BLaER1 (cell line): ENCODE results near the gene SLC9C1.

Experiments used
- H3K27ac ChIP-seq: shearing (Covaris generic); formaldehyde crosslinking; 2 replicates; pipeline ENCODE4 v1.8.1; 2022
- H3K27me3 ChIP-seq: shearing (Covaris generic); formaldehyde crosslinking; 2 replicates; pipeline ENCODE4 v1.8.1; 2022
- H3K36me3 ChIP-seq: shearing (Covaris generic); formaldehyde crosslinking; 2 replicates; pipeline ENCODE4 v1.8.1; 2022
- H3K4me1 ChIP-seq: shearing (Covaris generic); formaldehyde crosslinking; 2 replicates; pipeline ENCODE4 v1.8.1; 2022
- H3K4me2 ChIP-seq: shearing (Covaris generic); formaldehyde crosslinking; 2 replicates; pipeline ENCODE4 v1.8.1; 2022
- H3K4me3 ChIP-seq: shearing (Covaris generic); formaldehyde crosslinking; 2 replicates; pipeline ENCODE4 v1.8.1; 2022
- H3K9ac ChIP-seq: shearing (Covaris generic); formaldehyde crosslinking; 2 replicates; pipeline ENCODE4 v1.8.1; 2022
- H3K9me3 ChIP-seq: shearing (Covaris generic); formaldehyde crosslinking; 2 replicates; pipeline ENCODE4 v1.8.1; 2022
- H4K20me1 ChIP-seq: shearing (Covaris generic); formaldehyde crosslinking; 2 replicates; pipeline ENCODE4 v1.8.1; 2022
- Cebpa-rat ChIP-seq: shearing (Covaris generic); IDR thresholded peaks from 2 replicates; pipeline ENCODE4 v1.8.1; 2022

Gene SLC9C1

DNA sequence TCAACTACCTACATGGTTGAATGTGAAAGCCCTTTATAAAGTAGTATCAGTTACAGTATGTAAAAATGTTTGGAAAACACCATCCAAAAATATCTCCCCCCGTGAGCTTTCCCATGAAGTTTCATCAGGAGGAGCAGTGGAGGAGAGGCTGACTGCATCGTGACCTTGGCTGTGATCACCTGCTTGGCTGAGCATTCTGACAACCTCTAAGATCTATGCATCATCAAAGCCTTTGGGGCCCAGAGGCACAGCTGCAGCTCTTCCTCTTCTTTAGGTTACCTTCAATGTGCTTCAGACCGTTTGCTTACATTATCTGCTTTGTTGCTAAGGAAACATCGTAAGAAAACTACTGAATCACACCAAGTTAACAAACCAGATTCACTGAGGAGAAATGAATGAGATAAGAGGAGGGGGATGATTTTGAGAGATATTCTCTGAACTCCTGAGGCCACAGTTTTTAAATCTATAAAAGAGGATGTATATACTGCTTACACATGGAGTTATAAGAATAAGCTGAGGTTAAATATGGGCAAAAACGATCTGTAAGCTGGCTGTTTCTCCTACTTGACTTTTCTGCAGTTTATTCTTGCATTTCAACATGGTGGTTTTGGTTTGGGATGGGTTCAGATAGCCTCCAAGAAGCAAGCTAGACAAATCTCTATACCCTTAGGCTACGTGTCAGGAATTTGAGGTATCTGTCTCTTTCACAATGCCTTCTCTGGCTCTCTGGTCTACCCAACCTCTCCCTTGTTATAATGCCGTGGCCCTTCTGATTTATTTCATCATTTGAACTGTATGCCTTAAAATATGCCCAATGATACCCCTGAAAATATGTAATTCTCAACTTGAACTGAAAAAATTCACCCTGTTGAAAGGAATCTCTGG is 164.9 kb downstream of the SLC9C1 start:
- Histone ChIP-seq H3K27me3 (no peaks in the 10 kb centered on the region), H3K9me3 (no peaks in the 10 kb centered on the region), H3K4me1 (peaks cover 100% of the 10 kb centered on the region), H3K4me3 (peak overlapping the region; percentile 68), H3K9ac (0 out of 2 replicates have a peak overlapping the region, but pooled peaks have one; percentile 0), H3K36me3 (peaks cover 9% of the 10 kb centered on the region), H3K27ac (peak overlapping the region; percentile 90), H4K20me1 (no peaks in the 10 kb centered on the region), H3K4me2 (peak overlapping the region; percentile 83)
- no peak for TF ChIP-seq Cebpa-rat

DNA sequence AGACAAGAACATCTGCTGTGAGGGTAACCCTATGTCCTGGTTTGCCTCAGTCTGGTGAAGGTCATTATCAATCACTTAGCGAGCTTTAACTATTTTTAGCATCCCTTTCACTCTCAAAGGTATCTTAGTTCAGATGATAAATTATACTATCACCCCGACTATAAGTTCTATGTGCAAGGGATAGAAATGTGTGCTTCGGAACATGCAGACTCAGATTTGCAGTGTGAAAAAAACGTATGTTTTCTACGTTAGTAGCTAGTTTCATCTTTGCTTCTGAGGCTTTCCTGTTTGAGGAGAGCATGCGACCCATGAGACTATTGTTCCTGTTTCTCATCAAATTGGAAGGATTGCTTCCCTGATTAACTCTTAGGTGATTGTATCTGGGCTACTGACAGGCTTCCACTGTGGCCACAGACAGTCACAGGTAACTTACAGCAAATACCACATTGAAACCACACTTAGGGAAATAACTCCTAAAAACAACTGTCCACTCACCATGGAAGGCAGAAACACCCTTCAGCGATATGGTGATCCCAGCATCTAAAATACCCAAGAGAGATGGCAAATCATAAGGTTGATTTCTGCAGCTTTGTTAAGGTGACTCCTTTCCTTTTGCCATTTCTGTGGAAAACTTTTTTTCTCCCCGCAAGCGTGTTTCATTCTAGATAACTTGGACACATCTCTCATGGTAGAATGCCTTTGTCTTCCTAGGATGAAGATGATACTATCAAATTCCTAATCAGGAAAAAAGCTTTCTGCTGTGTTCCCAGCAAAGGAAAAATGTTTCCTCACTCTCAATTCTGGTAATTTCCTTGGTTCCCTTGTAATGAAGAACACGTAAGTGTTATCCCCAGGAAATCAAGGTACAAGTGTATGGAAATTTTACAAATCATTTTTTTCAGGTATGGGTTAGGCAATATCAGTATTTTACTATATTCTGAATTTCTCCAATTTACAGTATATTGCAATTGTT is 166.2 kb downstream of the SLC9C1 start:
- Histone ChIP-seq H3K9me3 (no peaks in the 10 kb centered on the region), H3K36me3 (peaks cover 22% of the 10 kb centered on the region), H3K4me1 (peaks cover 100% of the 10 kb centered on the region), H3K27ac (peak overlapping the region; percentile 90), H3K4me2 (peak overlapping the region; percentile 83), H4K20me1 (no peaks in the 10 kb centered on the region), H3K27me3 (no peaks in the 10 kb centered on the region), H3K9ac (peak overlapping the region; percentile 74), H3K4me3 (peak overlapping the region; percentile 54)
- no peak for TF ChIP-seq Cebpa-rat

DNA sequence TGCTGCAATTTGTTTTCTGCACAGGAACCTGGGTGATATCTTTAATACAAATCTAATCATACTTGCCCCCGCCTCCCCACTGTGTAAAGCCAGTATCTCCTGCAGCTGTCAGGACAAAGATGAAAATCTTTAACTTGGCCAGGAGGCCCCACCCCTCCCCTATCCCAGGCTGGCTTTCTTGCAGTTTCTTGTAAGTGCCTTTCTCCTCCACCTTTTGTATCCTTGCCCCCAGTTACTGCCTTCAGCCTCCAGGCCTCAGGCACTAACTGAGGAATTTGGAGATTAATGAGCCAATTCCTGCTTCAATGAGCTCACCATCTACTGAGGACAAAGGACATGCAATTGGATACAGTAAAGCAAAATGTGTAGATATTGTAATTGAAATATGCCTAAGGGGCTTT is 167.5 kb downstream of the SLC9C1 start:
- peak overlapping the region; percentile 83 for H3K4me2 ChIP-seq
- peaks cover 100% of the 10 kb centered on the region for H3K4me1 ChIP-seq
- peak overlapping the region; percentile 74 for H3K9ac ChIP-seq
- no peaks in the 10 kb centered on the region for H3K27me3 ChIP-seq
- no peaks in the 10 kb centered on the region for H3K9me3 ChIP-seq
- no peak for TF ChIP-seq Cebpa-rat
- H4K20me1 ChIP-seq = no peaks in the 10 kb centered on the region
- H3K27ac ChIP-seq = peak overlapping the region; percentile 90
- peak overlapping the region; percentile 54 for H3K4me3 ChIP-seq
- peaks cover 25% of the 10 kb centered on the region for H3K36me3 ChIP-seq

DNA sequence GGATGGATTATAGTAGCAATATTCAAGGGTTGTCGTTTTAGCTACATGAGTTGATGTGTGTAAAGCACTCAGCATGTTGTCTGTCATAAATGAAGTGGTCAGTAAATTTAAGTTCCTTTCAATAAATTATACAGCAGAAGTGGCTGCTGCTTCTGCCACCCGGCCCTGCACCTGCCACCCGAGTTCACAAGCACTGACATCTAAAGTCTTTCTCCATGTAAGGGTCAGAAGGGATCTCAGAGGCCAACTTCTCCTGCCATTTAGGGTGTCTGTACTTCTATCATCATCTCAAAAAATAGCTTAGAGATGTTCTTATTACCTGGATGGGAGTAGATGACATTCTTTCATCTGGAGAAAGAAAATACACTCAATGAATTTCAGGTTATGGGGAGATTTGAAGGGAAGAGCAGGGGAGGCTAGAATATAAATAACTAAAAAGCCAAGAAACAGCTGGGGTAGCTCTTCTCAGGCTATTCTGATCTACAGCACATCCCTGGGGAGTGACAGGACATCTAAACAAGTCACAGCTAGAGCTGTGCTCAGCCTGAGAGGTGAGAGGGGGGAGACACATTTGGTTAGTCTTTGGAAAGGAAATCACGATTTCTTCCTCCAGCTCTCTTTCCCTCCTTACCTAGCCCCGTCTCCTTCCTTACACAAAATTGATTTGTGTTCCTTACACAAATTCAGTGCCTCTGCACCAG is 169.0 kb downstream of the SLC9C1 start:
- Histone ChIP-seq H3K4me3 (peak overlapping the region; percentile 54), H3K27me3 (no peaks in the 10 kb centered on the region), H3K27ac (peak overlapping the region; percentile 90), H3K36me3 (peaks cover 17% of the 10 kb centered on the region), H3K4me2 (peak overlapping the region; percentile 83), H3K4me1 (peaks cover 100% of the 10 kb centered on the region), H4K20me1 (no peaks in the 10 kb centered on the region), H3K9ac (peak overlapping the region; percentile 74), H3K9me3 (no peaks in the 10 kb centered on the region)
- no peak for TF ChIP-seq Cebpa-rat

DNA sequence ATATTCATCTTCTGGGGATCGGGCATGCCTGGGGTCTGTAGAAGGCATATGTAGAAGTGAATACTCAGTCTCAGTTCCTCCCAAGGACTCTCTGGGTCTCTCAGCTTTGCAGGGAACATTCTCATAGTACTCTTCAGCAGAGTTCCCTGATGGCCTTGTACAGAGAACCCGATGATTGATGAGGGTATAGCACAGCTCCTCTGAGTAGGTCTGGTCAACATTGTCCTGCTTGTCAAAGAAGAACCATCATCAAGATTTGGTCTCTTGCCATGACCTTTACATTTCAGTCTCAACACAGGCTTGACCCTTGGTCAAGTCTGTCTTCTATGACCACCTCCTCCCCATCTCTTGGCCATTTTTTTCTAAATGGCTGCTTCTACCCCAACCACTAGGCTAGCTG is 170.5 kb downstream of the SLC9C1 start:
- Histone ChIP-seq H3K27ac (peak overlapping the region; percentile 90), H4K20me1 (no peaks in the 10 kb centered on the region), H3K4me3 (no peak overlapping the region), H3K27me3 (no peaks in the 10 kb centered on the region), H3K4me1 (peaks cover 100% of the 10 kb centered on the region), H3K4me2 (peak overlapping the region; percentile 83), H3K9ac (no peak overlapping the region; the same call in 1 of the 2 replicates), H3K9me3 (no peaks in the 10 kb centered on the region), H3K36me3 (peaks cover 17% of the 10 kb centered on the region)
- TF ChIP-seq Cebpa-rat = no peak

DNA sequence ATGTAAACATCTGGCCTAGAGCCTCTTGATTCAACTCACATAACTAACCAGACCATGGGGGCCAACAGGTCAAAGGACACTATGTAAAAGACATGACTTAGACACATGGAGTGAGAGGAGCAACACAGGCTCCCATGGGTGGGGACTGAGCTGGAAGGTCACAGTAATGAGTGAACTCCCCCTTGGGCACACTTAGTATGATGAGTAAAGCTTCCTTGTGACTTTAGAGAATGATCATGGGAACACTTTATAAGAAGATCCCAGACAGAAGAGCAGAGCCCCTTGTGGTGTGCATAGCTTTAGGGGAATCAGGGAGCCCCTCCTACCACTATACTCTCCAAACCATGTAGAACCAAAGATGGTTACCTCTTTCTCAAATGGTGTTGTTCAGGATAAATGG is 171.1 kb downstream of the SLC9C1 start:
- Histone ChIP-seq H3K4me3 (no peak overlapping the region), H3K4me1 (peaks cover 100% of the 10 kb centered on the region), H3K27me3 (no peaks in the 10 kb centered on the region), H3K36me3 (peaks cover 17% of the 10 kb centered on the region), H3K9me3 (no peaks in the 10 kb centered on the region), H3K9ac (no peak overlapping the region), H3K4me2 (peak overlapping the region; percentile 83), H3K27ac (peak overlapping the region; percentile 90), H4K20me1 (no peaks in the 10 kb centered on the region)
- TF ChIP-seq Cebpa-rat = no peak

DNA sequence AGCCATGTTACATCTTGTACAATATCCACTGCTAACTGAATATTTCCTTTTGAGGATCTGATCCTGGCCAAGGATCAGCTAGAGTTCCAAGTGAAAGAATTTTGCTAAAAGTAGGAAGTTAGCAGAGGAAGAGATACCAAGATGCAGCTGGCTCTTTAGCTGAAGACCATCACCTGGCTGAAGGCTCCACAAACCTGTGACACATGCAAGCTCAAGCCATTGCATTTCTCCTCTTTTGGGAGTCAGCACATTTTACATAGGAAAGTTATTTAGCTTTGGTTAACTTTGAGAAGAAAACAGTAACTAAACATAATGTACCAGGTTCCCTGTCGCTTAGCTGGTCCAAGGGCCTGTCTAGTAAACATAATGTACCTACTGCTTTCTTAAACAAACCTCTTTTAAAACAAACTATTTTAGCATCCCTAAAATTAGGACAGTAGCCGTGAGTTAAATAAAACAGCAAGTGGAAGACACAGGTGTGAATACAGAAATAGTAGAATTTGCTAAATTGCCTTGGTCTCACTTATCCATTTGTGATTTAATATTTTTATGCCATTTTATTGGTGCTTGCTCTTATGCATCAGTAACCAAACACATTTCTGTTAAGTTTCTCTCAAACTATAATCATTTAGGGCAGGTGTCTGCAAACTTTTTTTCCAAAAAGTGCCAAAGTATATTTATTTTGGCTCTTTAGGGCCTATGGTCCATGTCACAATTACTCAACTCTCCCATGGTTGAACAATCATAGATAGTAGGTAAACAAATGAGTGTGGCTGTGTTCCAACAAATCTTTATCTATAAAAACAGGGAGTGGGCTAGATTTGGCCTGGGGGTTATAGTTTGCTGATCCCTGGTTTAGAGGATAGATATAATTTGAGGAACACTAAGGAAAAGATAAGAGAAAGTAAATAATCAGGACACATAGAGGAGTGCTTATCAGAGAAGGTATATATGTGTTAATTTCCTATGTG is 172.2 kb downstream of the SLC9C1 start:
- Histone ChIP-seq H3K4me2 (peak overlapping the region; percentile 83), H3K4me3 (peak overlapping the region; percentile 0; the same call in 1 of the 2 replicates), H3K9ac (no peak overlapping the region), H3K27ac (peak overlapping the region; percentile 90), H3K9me3 (no peaks in the 10 kb centered on the region), H3K27me3 (no peaks in the 10 kb centered on the region), H3K36me3 (peaks cover 17% of the 10 kb centered on the region), H4K20me1 (no peaks in the 10 kb centered on the region), H3K4me1 (peaks cover 100% of the 10 kb centered on the region)
- TF ChIP-seq Cebpa-rat = no peak

DNA sequence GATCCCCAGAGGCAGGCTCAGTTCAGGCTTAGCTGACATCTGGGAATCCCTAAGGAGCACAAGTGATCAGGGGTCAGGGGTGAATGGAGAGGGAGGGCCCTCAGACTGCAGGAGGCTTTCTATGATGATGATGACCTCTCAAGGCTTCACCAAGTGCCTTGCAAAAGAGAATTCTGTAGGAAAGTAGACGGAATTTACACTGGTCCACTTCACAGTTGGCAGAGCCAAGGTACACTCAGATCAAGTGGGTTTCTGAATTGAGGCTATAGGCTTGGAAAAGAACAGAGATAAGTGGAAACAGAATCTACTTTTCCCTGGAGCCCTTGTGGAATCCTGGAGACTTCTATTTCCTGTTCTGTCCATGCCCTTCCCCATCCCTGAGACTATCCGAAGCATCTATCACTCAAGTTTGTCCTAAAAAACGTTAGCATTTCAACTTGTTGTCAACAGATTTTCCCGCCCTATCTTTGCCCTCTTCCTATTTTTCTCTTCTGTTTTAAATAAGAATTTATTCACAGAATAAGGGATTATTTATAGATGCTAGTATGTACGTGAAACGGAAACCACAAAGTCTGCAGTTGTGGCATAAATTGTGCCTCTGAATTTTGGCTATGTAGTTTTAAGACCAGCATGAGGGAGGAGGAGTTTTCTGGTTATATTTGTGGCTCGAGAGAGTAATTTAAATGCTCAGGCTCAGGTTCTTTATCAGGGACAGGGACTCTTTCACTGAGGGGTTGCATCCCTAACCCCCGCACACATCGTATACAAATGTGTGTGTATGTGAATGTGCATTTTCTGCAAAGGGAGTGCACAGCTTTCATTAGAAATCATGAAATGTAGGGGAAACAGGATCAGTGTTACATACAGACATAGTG is 173.8 kb downstream of the SLC9C1 start:
- H3K36me3 ChIP-seq = peaks cover 17% of the 10 kb centered on the region
- peak overlapping the region; percentile 83 for H3K4me2 ChIP-seq
- no peaks in the 10 kb centered on the region for H4K20me1 ChIP-seq
- peak overlapping the region; percentile 36 for H3K4me3 ChIP-seq
- TF ChIP-seq Cebpa-rat = no peak
- H3K27ac ChIP-seq = peak overlapping the region; percentile 90
- peak overlapping the region; percentile 43 for H3K9ac ChIP-seq
- no peaks in the 10 kb centered on the region for H3K27me3 ChIP-seq
- H3K9me3 ChIP-seq = no peaks in the 10 kb centered on the region
- peaks cover 100% of the 10 kb centered on the region for H3K4me1 ChIP-seq
